NB4 (cell line): ENCODE data around the gene SLC39A3.

ENCODE experiments used
- DNase-seq: peaks from one replicate; pipeline ENCODE4 v3.0.0; 2010; ENCODE audit warnings: low read depth
- H3K4me3 ChIP-seq: one replicate; pipeline ENCODE4 v1.5.1; 2011; ENCODE audit warnings: mild to moderate bottlenecking, low read depth, low read length, moderate library complexity
- MYC ChIP-seq: IDR thresholded peaks from 2 replicates; pipeline ENCODE4 v1.6.1; 2011; ENCODE audit warnings: low read depth, low read length
- POLR2A ChIP-seq: IDR thresholded peaks from 2 replicates; pipeline ENCODE4 v1.6.1; 2011; ENCODE audit warnings: mild to moderate bottlenecking; ENCODE audit not compliant: insufficient read length; ENCODE audit errors: extremely low read depth
- TF ChIP-seq, protein P1 (sequence below): IDR thresholded peaks from one replicate; pipeline ENCODE4 v1.5.1; 2012; ENCODE audit warnings: low read depth, low read length
- TF ChIP-seq, protein P2 (sequence below): IDR thresholded peaks from 2 replicates; pipeline ENCODE4 v1.6.1; 2011; ENCODE audit warnings: low read depth, low read length

The SLC39A3 gene

DNA sequence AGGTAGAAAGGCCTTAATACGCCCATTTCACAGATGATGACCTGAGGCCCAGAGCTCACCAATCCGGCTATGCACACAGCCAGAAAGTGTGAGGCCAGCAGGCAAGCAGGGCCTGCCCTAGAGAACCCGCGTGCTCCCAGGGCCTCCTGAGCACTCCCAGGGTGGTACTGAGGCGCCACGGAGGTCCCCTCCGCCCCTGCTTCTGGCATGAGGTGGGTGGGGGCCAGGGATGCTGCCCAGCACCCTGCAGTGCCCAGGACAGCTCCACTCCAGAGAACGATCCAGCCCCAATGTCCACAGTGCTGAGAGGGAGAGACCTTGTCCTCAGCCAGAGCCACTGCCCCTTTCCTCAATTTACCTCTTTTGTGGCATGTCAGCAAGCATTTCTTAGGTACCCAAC, 29.4 kb upstream of the SLC39A3 start:
- TF ChIP-seq, protein P1, sequence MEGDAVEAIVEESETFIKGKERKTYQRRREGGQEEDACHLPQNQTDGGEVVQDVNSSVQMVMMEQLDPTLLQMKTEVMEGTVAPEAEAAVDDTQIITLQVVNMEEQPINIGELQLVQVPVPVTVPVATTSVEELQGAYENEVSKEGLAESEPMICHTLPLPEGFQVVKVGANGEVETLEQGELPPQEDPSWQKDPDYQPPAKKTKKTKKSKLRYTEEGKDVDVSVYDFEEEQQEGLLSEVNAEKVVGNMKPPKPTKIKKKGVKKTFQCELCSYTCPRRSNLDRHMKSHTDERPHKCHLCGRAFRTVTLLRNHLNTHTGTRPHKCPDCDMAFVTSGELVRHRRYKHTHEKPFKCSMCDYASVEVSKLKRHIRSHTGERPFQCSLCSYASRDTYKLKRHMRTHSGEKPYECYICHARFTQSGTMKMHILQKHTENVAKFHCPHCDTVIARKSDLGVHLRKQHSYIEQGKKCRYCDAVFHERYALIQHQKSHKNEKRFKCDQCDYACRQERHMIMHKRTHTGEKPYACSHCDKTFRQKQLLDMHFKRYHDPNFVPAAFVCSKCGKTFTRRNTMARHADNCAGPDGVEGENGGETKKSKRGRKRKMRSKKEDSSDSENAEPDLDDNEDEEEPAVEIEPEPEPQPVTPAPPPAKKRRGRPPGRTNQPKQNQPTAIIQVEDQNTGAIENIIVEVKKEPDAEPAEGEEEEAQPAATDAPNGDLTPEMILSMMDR, result no peak
- TF ChIP-seq POLR2A (no peak), MYC (no peak)
- TF ChIP-seq, protein P2, sequence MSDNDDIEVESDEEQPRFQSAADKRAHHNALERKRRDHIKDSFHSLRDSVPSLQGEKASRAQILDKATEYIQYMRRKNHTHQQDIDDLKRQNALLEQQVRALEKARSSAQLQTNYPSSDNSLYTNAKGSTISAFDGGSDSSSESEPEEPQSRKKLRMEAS, result no peak
- H3K4me3 ChIP-seq, result no peak overlapping the region
- DNase-seq, result no peak

DNA sequence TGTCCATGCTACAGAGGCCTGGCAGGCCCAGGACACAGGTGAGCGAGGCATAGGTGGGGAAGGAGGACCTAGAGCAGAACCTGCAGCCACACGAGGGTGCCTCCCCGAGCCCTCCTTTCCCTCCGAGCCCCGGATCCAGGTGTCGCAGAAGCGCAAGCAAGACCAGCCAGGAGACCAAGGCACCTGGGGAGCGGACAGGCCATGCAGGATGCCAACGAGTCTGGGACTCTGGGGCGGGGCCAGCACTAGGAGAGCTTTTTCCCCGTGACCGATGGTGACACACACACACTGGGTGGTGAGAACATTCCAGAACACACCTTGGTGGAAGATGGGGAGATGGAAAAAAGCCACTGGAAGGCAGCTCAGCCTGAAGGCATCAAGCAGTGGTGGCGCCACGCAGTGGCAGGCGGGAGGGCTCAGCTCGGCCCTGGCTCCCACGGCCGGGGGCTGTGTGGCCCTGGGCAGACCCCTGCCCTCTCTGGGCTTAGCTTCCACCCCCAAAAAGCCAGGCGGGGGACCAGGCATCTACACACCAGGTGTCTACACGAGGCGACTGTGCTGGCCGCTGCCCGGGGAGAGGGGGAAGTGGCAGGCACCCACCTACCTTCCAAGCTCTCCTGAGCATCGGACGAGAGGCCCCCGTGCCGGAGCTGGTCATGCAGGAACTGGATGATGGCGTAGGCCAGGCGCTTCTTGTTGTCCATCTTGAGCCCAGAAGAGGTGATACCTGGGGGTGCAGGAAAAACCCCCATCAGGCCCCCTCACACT, 28.7 kb upstream of the SLC39A3 start:
- TF ChIP-seq MYC (no peak), POLR2A (no peak)
- TF ChIP-seq, protein P2, result no peak
- TF ChIP-seq, protein P1, result no peak
- no peak for DNase-seq
- no peak overlapping the region for H3K4me3 ChIP-seq

DNA sequence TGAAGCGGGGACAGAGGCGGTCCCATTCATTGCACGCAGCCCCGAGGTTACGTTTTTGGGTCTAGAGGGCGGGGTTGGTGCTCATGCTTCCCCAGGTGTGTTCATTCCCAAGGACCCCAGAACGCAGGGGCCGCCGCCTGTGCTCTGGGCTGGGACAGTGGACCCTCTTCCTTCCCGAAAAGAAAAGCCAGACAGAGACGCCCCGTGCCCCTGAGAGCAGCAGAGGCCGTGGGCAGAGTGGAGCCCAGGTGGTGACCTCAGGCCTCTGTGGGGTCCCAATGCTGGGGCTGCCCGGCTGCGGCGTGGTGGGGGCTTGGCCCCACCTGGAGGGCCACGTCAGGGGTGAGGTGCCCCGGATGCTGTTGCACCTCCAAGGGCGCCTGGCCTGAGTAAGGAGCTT, 27.9 kb upstream of the SLC39A3 start:
- H3K4me3 ChIP-seq, result no peak overlapping the region
- TF ChIP-seq, protein P2, result no peak
- TF ChIP-seq MYC (no peak), POLR2A (no peak)
- TF ChIP-seq, protein P1, result no peak
- no peak for DNase-seq

DNA sequence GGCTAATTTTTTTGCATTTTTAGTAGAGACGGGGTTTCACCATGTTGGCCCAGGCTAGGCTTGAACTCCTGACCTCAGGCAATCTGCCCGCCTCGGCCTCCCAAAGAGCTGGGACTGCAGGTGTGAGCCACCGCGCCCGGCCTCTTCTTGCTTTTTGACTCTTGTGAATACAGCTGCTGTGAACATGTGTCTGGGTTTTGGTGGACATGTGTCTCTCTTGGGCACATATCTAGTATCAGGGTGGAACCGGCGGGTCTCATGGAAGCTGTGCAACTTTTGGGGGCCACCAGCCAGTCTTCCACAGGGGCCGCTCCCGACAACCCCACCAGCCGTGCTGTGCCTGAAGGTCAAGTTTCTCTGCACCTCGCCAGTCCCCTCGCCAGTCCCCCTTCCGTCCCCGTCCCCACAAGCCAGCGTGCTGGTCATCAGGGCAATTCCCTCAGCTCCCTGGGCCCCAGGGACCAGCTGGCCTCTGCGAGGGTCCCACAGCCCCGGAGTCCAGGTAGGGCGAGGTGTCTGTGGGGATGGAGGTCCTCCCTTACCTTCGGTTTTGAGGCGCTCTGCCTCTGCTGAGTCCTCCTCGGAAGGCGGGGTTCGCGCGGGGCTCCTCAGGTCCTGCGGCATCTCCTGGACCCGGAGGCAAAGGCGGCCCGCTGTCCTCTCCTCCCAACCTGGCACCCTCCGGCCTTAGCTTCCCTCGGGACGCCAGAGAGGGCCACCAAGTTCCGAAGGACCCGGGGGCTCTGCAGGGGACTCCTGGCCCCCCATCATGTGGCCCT, 27.0 kb upstream of the SLC39A3 start:
- no peak for TF ChIP-seq POLR2A
- TF ChIP-seq, protein P1, result no peak
- no peak for TF ChIP-seq MYC
- TF ChIP-seq, protein P2, result no peak
- no peak overlapping the region for H3K4me3 ChIP-seq
- no peak for DNase-seq

DNA sequence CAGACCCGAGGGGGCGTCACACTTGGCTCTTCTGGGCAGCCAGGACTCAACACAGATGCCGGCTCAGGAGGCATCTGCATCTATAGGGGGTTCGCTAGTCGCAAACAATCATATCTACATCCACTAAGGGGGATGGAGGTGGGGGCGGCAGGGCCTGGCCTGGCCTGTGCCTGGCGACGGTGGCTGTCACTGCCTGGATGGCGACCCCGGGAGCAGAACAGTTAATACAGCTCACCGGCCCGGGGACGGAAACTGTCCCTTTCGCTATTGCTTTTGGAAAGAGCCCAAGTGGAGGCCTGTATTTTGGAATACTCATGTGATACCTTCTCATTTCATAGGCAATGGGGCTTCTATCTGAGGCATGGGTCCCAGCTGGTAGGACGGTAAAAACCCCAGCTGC, 25.6 kb upstream of the SLC39A3 start:
- TF ChIP-seq MYC, result no peak
- TF ChIP-seq, protein P2, result no peak
- TF ChIP-seq, protein P1, result no peak
- no peak for TF ChIP-seq POLR2A
- H3K4me3 ChIP-seq, result no peak overlapping the region
- no peak for DNase-seq
